HEK293 (cell line): ENCODE data around the gene HMX2.

ENCODE experiments used
- CTCF ChIA-PET: fragments of 350-600 bp; formaldehyde crosslinking; extraction: SDS; loops from one replicate; lab custom pipeline; 2021; ENCODE audit warnings: antibody characterized with exemption; lab: Yijun Ruan, JAX
- POLR2A ChIA-PET: fragments of 300-600 bp; formaldehyde crosslinking; extraction: SDS; loops from one replicate; lab custom pipeline; 2020; ENCODE audit warnings: antibody characterized with exemption, inconsistent platforms; lab: Yijun Ruan, JAX
- H3K27ac ChIP-seq: fragments of 200-500 bp; sonication (Bioruptor generic); 2 replicates; pipeline ENCODE4 v1.5.1; 2014; ENCODE audit warnings: low read depth, low read length, control low read depth, inconsistent platforms; ENCODE audit errors: extremely low read depth
- H3K36me3 ChIP-seq, 2 experiments: fragments of 200-500 bp in 1 of 2; sonication (Bioruptor generic) in 1 of 2; 1 replicate in 1 of 2; 2 replicates in 1 of 2; pipeline ENCODE4 v1.5.1; 2014 to 2017; ENCODE audit warnings: inconsistent platforms in 2 of 2, low read length in 2 of 2; ENCODE audit not compliant: control insufficient read depth in 2 of 2, insufficient read depth in 1 of 2
- H3K4me1 ChIP-seq: fragments of 200-500 bp; sonication (Bioruptor generic); 2 replicates; pipeline ENCODE4 v1.5.1; 2014; ENCODE audit warnings: mild to moderate bottlenecking, low read length, inconsistent platforms; ENCODE audit not compliant: control insufficient read depth, insufficient read depth
- H3K4me3 ChIP-seq: 2 replicates; pipeline ENCODE4 v1.5.1; 2011; ENCODE audit warnings: low read depth, mild to moderate bottlenecking, control low read depth, low read length, moderate library complexity
- H3K9me3 ChIP-seq: fragments of 200-500 bp; sonication (Bioruptor generic); 2 replicates; pipeline ENCODE4 v1.5.1; 2014; ENCODE audit warnings: low read depth, low read length, inconsistent platforms; ENCODE audit not compliant: control insufficient read depth, insufficient read depth
- GLIS1 ChIP-seq: fragments of 450-650 bp; formaldehyde crosslinking; IDR thresholded peaks from 2 replicates; pipeline ENCODE4 v1.5.1; 2016; ENCODE audit warnings: missing biosample characterization, missing genetic modification characterization
- KLF17 ChIP-seq: fragments of 450-650 bp; formaldehyde crosslinking; IDR thresholded peaks from 2 replicates; pipeline ENCODE4 v1.5.1; 2016; ENCODE audit warnings: missing biosample characterization, missing genetic modification characterization
- PRDM10 ChIP-seq: fragments of 450-650 bp; formaldehyde crosslinking; IDR thresholded peaks from 2 replicates; pipeline ENCODE4 v1.5.1; 2016; ENCODE audit warnings: missing biosample characterization, missing genetic modification characterization
- RBAK ChIP-seq: fragments of 450-650 bp; formaldehyde crosslinking; IDR thresholded peaks from 2 replicates; pipeline ENCODE4 v1.5.1; 2016; ENCODE audit warnings: missing biosample characterization, missing genetic modification characterization
- ZBTB49 ChIP-seq: fragments of 450-650 bp; formaldehyde crosslinking; IDR thresholded peaks from 2 replicates; pipeline ENCODE4 v1.5.1; 2016; ENCODE audit warnings: missing biosample characterization, missing genetic modification characterization, low read depth
- ZNF114 ChIP-seq: fragments of 450-650 bp; formaldehyde crosslinking; IDR thresholded peaks from 2 replicates; pipeline ENCODE4 v1.5.0; 2017; ENCODE audit warnings: missing biosample characterization, missing genetic modification characterization
- ZNF157 ChIP-seq: fragments of 450-650 bp; formaldehyde crosslinking; IDR thresholded peaks from 2 replicates; pipeline ENCODE4 v1.5.1; 2016; ENCODE audit warnings: missing biosample characterization, missing genetic modification characterization
- ZNF169 ChIP-seq: fragments of 450-650 bp; formaldehyde crosslinking; IDR thresholded peaks from 2 replicates; pipeline ENCODE4 v1.5.1; 2016; ENCODE audit warnings: missing biosample characterization, missing genetic modification characterization
- ZNF184 ChIP-seq: fragments of 450-650 bp; IDR thresholded peaks from 2 replicates; pipeline ENCODE4 v1.5.1; 2018; ENCODE audit warnings: missing biosample characterization, mild to moderate bottlenecking, missing genetic modification characterization
- ZNF211 ChIP-seq: fragments of 450-650 bp; formaldehyde crosslinking; IDR thresholded peaks from 2 replicates; pipeline ENCODE4 v1.5.1; 2016; ENCODE audit warnings: low read depth, missing biosample characterization, missing genetic modification characterization
- ZNF24 ChIP-seq: fragments of 450-650 bp; formaldehyde crosslinking; IDR thresholded peaks from 2 replicates; pipeline ENCODE4 v1.5.1; 2016; ENCODE audit warnings: missing biosample characterization, missing genetic modification characterization
- ZNF514 ChIP-seq: fragments of 450-650 bp; formaldehyde crosslinking; IDR thresholded peaks from 2 replicates; pipeline ENCODE4 v1.5.1; 2016; ENCODE audit warnings: missing biosample characterization, missing genetic modification characterization
- ZNF529 ChIP-seq: fragments of 450-650 bp; formaldehyde crosslinking; IDR thresholded peaks from 2 replicates; pipeline ENCODE4 v1.5.1; 2017; ENCODE audit warnings: missing genetic modification characterization, missing biosample characterization; ENCODE audit not compliant: insufficient replicate concordance
- ZNF555 ChIP-seq: fragments of 450-650 bp; formaldehyde crosslinking; conservative IDR thresholded peaks from 2 replicates; pipeline ENCODE4 v1.5.1; 2017; ENCODE audit warnings: missing biosample characterization, mild to moderate bottlenecking, missing genetic modification characterization, inconsistent platforms
- ZNF561 ChIP-seq: fragments of 450-650 bp; IDR thresholded peaks from 2 replicates; pipeline ENCODE4 v1.5.1; 2018; ENCODE audit warnings: missing biosample characterization, missing genetic modification characterization, borderline replicate concordance
- ZNF571 ChIP-seq: fragments of 450-650 bp; formaldehyde crosslinking; IDR thresholded peaks from 2 replicates; pipeline ENCODE4 v1.5.0; 2017; ENCODE audit warnings: missing biosample characterization, missing genetic modification characterization
- ZNF677 ChIP-seq: fragments of 450-650 bp; IDR thresholded peaks from 2 replicates; pipeline ENCODE4 v1.5.0; 2018; ENCODE audit warnings: missing biosample characterization, mild to moderate bottlenecking, missing genetic modification characterization, moderate library complexity
- ZNF704 ChIP-seq: fragments of 450-650 bp; formaldehyde crosslinking; IDR thresholded peaks from 2 replicates; pipeline ENCODE4 v1.5.1; 2016; ENCODE audit warnings: missing biosample characterization, missing genetic modification characterization
- ZNF830 ChIP-seq: fragments of 450-650 bp; IDR thresholded peaks from 2 replicates; pipeline ENCODE4 v1.5.0; 2018; ENCODE audit warnings: missing biosample characterization, missing genetic modification characterization, low read depth, mild to moderate bottlenecking, moderate library complexity
- ZSCAN4 ChIP-seq: fragments of 450-650 bp; formaldehyde crosslinking; IDR thresholded peaks from 2 replicates; pipeline ENCODE4 v1.5.1; 2017; ENCODE audit warnings: missing biosample characterization, missing genetic modification characterization
- TF ChIP-seq, protein P1 (sequence below): fragments of 450-650 bp; formaldehyde crosslinking; IDR thresholded peaks from 2 replicates; pipeline ENCODE4 v1.5.1; 2016; ENCODE audit warnings: missing biosample characterization, missing genetic modification characterization

HMX2 gene

DNA sequence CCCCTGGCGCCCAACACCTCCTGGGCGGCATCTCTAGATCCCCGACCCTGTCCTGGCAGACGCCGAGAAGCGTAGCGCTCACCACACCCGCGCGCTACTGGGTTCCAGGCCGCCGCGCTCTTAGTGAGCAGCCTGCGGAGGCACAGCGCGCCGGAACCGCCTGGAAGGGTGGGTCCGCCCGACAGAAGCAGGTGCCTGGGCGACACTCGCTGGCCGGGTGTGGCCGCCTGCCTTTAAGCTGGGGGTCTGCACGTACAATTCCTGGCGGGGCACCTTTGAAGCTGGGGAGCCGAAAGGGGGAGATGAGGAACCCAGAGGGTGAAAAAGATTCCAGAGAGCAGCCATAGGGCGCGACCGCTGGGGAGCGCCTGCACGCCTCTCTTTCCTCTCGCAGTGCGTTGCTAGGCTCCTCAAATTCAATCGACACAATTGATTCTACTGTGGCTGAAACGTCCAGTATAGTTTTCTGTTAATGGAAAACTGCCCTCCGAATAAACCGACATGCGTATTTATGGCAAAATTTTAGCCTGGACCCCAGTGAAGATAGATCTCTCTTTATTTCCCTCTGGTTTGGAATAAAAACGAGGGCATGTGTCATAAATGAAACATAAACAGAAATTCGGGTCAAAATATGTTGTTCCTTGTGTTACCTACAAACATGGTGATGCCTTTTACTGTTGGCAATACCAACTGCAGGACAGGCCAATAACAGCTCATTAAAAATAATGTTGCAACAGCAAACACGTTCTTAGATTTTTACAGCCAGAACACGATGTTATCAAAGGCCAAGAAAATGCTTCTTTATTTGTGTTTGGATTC is 7.6 kb upstream of the HMX2 start:
- Histone ChIP-seq H3K4me1 (no peaks in the 10 kb centered on the region), H3K27ac (no peak overlapping the region), H3K36me3 (no peaks in the 10 kb centered on the region), H3K9me3 (no peaks in the 10 kb centered on the region), H3K4me3 (no peak overlapping the region)
- TF ChIP-seq ZNF157, result no peak
- TF ChIP-seq ZNF677 (tag by site-specific recombination), result no peak
- no peak for TF ChIP-seq ZNF571
- ChIA-PET POLR2A (interaction anchor here (0.6 to 1.6 kb wide), 2 partner anchors 14 to 353 kb away, joined by 7 read pairs; partner anchors contain the start of gene BUB3), CTCF (no interaction called here)

DNA sequence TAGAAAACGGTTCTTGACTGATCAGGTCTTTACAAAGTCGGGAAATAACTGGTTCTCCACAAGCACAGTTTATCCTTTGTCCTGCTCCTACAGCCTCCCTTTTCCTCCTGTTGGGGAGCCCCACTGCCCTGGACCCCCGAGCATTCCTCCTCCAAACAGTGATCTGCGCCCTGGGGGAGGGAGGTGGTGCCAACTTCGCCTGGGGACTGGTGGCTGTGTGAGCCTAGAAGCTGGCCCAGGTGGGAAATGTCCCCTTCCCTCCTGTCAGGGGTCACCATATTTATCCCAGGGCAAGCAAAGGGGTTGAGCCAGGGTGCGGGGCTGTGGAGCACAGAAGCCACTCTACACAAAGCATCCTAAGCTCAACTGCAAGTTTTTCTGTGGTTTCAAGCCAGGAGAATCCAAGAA is 6.9 kb upstream of the HMX2 start:
- Histone ChIP-seq H3K4me1 (no peaks in the 10 kb centered on the region), H3K36me3 (no peaks in the 10 kb centered on the region), H3K4me3 (no peak overlapping the region), H3K27ac (no peak overlapping the region), H3K9me3 (no peaks in the 10 kb centered on the region)
- ChIA-PET CTCF (no interaction called here), POLR2A (interaction anchor here (0.6 kb wide), 1 partner anchor 352 kb away, joined by 7 read pairs; no protein-coding TSS in a partner anchor)
- no peak for TF ChIP-seq ZSCAN4
- TF ChIP-seq ZNF830 (tag by site-specific recombination), result no peak
- no peak for TF ChIP-seq PRDM10 (tag by site-specific recombination)
- no peak for TF ChIP-seq ZNF561 (tag by site-specific recombination)
- no peak for TF ChIP-seq ZNF169
- no peak for TF ChIP-seq ZNF571
- TF ChIP-seq ZNF211, result no peak
- TF ChIP-seq, protein P1, sequence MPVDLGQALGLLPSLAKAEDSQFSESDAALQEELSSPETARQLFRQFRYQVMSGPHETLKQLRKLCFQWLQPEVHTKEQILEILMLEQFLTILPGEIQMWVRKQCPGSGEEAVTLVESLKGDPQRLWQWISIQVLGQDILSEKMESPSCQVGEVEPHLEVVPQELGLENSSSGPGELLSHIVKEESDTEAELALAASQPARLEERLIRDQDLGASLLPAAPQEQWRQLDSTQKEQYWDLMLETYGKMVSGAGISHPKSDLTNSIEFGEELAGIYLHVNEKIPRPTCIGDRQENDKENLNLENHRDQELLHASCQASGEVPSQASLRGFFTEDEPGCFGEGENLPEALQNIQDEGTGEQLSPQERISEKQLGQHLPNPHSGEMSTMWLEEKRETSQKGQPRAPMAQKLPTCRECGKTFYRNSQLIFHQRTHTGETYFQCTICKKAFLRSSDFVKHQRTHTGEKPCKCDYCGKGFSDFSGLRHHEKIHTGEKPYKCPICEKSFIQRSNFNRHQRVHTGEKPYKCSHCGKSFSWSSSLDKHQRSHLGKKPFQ, result no peak
- TF ChIP-seq GLIS1 (tag by site-specific recombination), result no peak
- no peak for TF ChIP-seq ZNF529
- no peak for TF ChIP-seq ZNF704 (tag by site-specific recombination)
- TF ChIP-seq ZNF555 (tag by site-specific recombination), result no peak
- no peak for TF ChIP-seq RBAK (tag by site-specific recombination)
- no peak for TF ChIP-seq ZNF514 (tag by site-specific recombination)
- no peak for TF ChIP-seq ZNF114 (tag by site-specific recombination)
- TF ChIP-seq ZNF24 (tag by site-specific recombination), result no peak
- TF ChIP-seq ZNF184 (tag by site-specific recombination), result no peak
- TF ChIP-seq ZBTB49 (tag by site-specific recombination), result no peak
- TF ChIP-seq KLF17 (tag by site-specific recombination), result no peak
